ENCODE results near the gene RFX1. TPM values are rescaled to one million over a fixed set of nuclear protein-coding genes. Genes with fewer than 3 reads are reported as not detected.
"Not testable (repeated sequence)": the region's sequence is repeated elsewhere in the genome, so short reads cannot be mapped to it uniquely, and the experiment has no call there.

Gene RFX1
- total RNA-seq, 2 donors from 2014 or later = 11.0 to 12.3 TPM

DNA sequence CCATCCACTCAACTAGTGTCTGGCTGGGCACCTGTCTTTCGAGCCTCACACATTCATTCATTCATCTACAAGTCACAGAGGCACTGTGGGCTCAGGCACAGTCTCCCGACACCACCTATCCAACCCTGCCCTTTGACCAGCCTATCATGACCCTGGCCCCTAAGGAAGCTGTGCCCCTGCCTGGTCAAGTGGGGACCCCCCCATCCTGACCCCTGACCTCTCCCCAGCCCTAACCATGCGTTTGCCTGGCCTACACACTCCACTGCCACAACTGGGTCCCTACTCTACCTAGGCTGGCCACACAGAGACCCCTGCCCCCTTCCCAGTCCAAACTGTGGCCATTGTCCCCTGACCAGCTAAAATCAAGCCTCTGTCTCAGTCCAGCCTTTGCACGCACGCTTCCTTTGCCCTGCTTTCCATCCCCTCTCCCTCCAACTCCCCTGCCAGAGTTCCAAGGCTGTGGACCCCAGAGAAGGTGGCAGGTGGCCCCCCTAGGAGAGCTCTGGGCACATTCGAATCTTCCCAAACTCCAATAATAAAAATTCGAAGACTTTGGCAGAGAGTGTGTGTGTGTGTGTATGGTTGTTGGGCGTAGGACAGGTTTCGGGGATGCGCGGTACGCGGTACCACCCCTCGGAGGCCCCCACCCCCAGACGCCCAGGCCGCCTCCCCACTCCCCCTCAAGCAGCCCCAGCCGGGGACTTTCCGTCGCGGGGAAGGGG lies 25.0 kb upstream of the RFX1 start:
- no peak for ATAC-seq
- DNase-seq = no peak
- intact Hi-C loops (cut with DNase I) = no loop called here

DNA sequence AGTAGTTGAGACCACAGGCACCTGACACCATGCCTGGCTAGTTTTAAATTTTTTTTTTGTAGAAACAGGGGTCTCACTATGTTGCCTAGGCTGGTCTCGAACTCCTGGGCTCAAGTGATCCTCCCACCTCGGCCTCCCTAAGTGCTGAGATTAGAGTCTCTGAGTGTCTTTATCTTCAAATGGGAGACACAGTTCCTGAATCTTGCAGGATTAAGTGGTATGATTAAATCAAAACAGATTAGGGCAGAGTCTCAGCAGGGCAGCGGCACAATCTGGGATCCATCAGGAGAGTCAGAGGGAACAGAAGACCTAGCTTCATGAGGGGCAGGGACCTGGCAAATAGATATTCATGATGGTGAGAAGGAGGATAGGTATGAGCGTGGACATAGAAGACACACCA lies 22.8 kb upstream of the RFX1 start:
- DNase-seq (no peak), ATAC-seq (no peak)
- intact Hi-C loops (cut with DNase I) = no loop called here

DNA sequence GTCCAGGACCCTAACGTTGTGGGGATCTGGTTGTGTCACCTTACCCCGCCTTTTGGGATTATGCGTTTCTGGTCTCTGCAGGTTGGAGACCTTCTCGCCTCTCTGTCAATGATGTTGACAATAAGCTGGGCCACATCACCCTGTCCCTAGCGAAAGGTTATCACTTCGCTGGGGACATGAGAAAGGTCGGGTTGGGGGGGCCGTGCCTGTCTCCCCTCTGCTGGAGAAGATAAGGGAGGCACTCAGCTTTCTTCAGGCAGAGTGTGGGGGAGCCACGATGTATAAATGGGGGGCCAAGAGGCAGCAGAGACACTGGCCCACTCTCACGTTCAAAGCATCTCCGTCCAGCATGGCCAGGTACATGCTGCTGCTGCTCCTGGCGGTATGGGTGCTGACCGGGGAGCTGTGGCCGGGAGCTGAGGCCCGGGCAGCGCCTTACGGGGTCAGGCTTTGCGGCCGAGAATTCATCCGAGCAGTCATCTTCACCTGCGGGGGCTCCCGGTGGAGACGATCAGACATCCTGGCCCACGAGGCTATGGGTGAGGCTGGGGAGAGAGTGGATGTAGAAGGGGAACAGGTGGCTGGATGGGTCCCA lies 21.8 kb upstream of the RFX1 start, which contains the start of gene RLN3:
Gene RLN3, plus strand, starts transcription at position 293 of the 595 bp plus-strand sequence. Its CDS starts 57 bp downstream, at position 350.
- DNase-seq (no peak), ATAC-seq (no peak)
- intact Hi-C loops (cut with DNase I) = no loop called here

DNA sequence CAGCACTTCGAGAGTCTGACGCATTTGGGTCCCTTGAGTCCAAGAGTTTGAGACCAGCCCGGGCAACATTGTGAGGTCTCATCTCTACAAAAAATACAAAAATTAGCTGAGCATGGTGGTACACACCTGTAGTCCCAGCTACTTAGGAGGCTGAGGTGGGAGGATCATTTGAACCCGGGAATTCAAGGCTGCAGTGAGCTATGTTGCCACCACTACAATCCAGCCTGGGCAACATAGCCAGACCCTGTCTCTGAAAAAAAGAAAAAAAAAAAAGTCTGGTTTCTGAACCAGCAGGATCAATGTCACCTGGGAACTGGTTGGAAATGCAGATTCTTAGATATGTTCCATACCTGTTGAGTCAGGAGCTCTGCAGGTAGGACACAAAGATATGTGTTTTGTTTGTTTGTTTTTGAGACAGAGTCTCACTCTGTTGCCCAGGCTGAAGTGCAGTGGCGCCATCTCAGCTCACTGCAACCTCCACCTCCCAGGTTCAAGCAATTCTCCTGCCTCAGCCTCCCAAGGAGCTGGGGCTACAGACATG lies 20.6 kb upstream of the RFX1 start:
- ATAC-seq; intact Hi-C loops (cut with DNase I); DNase-seq: not testable (repeated sequence)

DNA sequence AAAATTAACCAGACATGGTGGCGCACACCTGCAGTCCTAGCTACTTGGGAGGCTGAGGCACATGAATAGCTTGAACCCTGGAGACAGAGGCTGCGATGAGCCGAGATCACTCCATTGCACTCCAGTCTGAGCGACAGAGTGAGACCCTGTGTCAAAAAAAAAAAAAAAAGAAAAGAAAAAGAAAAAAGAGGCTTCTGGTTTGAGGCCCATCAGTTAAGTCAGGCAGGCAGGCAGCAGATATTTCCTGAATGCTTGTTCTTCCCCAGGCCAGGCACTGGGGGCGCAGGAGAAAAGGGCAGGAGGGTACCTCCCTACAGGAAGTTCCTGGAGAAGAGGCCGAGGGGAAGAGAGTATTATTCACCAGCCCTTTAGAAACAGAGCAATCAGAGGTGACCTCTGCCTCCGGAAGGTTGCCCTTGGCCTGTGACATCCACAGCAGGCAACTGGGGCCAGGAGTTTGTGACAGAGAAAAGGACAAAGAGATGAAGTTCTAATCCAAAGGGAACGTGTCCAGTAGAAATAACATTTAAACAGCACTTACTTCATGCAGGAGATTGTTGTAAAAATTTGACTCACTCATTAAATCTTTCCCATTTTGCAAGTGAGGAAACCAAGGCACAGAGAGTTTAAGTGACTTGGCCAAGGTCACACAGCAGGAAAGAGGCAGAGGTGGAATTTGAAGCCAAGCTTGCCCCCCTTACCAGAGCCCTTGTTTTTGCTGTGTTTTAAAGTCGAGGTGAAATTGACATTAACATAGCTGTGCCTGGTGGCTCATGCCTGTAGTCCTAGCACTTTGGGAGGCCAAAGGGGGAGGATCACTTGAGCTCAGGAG lies 17.5 kb upstream of the RFX1 start:
- ATAC-seq = peak; percentile 72 to 84
- intact Hi-C loops (cut with DNase I) = no loop called here
- DNase-seq = peak; percentile 59

- ATAC-seq = no peak
- intact Hi-C loops (cut with DNase I) = no loop called here
- DNase-seq = no peak
Observed at GRCh38 chr19:14022469-14022868, 16.3 kb upstream of the RFX1 start.

GRCh38 chr19:14021474-14021873 lies 15.4 kb upstream of the RFX1 start:
- DNase-seq (no peak), ATAC-seq (no peak)
- intact Hi-C loops (cut with DNase I) = no loop called here

- DNase-seq; ATAC-seq; intact Hi-C loops (cut with DNase I): not testable (repeated sequence)
Observed at GRCh38 chr19:14019739-14020138, 13.6 kb upstream of the RFX1 start.

DNA sequence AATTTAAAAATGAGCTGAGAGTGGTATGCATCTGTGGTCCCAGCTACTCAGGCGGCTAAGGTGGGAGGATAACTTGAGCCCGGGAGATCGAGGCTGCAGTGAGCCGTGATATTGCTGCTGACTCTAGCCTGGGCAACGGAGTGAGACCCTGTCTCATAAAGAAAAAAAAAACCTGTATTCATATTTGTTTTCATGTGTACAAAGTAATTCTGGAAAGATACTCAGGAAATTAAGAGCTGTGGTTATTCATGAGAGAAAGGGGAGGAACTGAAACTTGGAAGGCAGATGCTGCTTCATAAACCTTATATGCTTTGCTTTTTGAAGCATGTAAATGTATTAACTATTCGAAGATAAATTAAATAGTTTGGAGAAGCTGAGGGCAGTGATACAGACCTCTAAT lies 13.0 kb upstream of the RFX1 start:
- ATAC-seq = no peak
- no peak for DNase-seq
- intact Hi-C loops (cut with DNase I) = no loop called here

DNA sequence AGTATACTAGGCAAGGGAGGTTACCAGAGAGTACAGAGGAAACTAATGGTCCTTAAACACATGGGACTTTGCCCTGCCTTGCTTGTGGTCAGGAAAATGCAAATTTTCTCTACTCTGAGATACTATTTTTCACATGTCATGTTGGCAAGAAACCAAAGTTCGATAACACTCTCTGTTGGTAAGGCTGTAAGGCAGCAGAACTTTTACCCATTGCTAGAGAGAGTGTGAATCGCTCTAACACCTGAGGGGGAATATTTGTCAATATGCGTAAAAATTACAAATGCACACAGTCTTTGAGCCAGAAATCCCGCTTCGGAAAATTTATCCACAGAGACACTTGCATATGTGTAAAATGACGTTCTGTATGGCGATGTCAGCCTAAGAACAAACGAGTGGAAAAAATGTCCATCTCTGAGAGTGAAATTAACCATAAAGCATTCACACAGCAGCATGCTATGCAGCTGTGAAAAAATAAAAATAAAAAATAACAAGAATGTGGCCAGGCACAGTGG lies 9.5 kb upstream of the RFX1 start:
- no peak for ATAC-seq
- intact Hi-C loops (cut with DNase I) = no loop called here
- DNase-seq = no peak

DNA sequence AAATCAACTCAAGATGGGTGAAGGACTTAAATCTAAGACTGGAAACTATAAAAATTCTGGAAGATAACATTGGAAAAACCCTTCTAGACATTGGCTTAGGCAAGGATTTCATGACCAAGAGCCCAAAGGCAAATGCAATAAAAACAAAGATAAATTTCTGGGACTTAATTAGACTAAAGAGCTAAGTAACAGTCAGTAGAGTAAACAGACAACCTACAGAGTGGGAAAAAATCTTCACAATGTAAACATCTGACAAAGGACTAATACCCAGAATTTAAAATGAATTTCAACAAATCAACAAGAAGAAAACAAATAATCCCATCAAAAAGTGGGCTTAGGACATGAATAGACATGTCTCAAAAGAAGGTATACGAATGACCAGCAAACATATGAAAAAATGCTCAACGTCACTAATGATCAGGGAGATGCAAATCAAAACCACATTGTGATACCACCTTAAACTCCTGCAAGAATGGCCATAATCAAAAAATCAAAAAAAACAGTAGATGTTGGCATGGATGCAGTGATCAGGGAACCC lies 6.3 kb upstream of the RFX1 start:
- ATAC-seq = no peak
- intact Hi-C loops (cut with DNase I) = no loop called here
- DNase-seq = no peak

DNA sequence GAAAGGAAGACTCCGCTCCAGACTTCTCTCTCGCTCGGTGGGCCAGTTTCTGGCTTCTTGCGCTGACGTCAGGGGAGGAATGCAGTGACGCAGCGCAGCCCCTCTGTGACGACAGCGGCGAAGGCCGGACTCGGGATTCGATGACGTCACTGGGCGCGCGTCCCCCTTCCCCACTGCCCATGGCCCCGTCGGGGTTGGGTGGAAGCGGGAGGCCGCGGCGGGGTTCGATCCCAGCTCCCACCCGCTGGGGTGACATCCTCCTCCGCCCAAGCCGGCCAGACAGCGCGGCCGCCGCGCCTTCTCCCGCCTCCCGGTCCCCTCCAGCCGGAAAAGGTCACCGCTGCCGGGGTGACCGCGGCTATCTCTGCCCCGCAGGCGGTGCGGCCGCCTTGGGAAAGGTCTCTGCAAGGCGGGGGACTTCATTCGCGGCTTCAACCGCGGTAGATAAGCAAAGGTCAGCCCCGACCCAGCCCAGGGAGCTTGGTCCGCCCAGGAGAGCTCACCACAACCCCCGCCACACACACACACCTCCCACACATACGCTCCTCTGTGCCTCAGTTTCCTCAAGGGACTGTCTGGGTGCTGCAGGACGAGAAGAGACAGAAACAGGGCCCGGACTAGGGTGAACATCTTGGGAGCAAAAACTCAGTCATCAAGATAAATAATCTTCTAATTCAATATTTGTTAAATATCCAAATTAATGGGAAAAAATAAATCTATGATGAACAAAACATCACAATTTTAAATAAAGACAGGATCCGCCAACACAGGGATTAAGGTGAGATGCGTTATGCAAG lies 844 bp upstream of the RFX1 start:
- ATAC-seq (peak; percentile 34 to 57), DNase-seq (peak; percentile 90)
- intact Hi-C loops (cut with DNase I) = no loop called here

DNA sequence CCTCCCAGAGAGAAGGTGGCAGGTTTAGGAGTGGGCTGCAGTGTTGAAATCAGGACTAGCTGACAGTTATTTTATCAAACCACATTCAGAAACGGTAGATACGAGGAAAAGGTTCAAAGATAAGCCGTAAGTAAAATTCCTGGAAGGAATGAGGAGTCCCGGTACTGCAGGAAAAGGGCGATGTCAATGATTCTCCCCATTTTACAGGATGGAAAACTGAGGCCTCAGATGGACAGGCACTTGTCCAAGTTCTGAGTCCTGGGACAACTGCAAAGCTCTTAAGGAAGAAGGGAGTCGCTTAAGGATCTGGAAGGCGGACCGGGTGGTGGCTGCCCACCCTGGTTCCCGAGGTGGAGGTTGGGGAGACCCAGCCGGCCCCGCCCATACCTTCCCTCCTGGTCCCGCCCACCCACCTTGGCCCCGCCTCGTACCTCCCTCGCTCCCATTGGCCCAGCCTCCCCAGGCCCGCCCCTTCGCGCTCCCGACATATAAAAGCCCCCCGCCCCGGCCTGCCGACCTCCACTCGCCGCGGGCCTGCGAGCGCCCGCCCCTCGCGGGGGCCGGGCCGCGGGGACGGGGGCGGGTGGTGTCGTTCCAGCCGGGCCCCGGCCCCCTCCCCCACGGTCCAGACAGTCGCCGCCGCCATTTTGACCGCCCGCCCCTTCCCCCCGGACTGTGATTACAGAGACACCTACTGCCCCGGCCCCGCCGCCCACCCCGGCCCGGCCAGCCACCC lies 603 bp downstream of the RFX1 start:
- DNase-seq = peak; percentile 93
- intact Hi-C loops (cut with DNase I) = no loop called here
- peak; percentile 75 to 82 for ATAC-seq

- intact Hi-C loops (cut with DNase I) = no loop called here
- ATAC-seq = no peak
- peak; percentile 65 for DNase-seq
Observed at GRCh38 chr19:14004619-14005348, 1.3 kb downstream of the RFX1 start.

GRCh38 chr19:14003251-14004055 lies 2.7 kb downstream of the RFX1 start:
- no peak for ATAC-seq
- intact Hi-C loops (cut with DNase I) = no loop called here
- no peak for DNase-seq

GRCh38 chr19:14002571-14003250 lies 3.4 kb downstream of the RFX1 start:
- DNase-seq (no peak), ATAC-seq (no peak)
- intact Hi-C loops (cut with DNase I) = no loop called here

Measured in left cardiac atrium (tissue), 4 donors.